Sigmoid colon (tissue), 7 donors: ENCODE results near the gene ZNF407. TPM values are rescaled to one million over a fixed set of nuclear protein-coding genes. Genes with fewer than 3 reads are reported as not detected.

Source experiments
- DNase-seq: peaks from one replicate; pipeline ENCODE4 v3.0.0-alpha.2; 2019
- H3K27ac ChIP-seq, 4 donors: fragments of 200-600 bp; sonication (generic); one replicate each; pipeline ENCODE4 v1.5.1; 2016 to 2019; ENCODE audit warnings: mild to moderate bottlenecking in 1 of 4
- H3K27me3 ChIP-seq, 3 donors: fragments of 200-600 bp; sonication (generic); one replicate each; pipeline ENCODE4 v1.5.1; 2019; ENCODE audit warnings: mild to moderate bottlenecking in 1 of 3
- H3K36me3 ChIP-seq, 4 donors: fragments of 200-600 bp; sonication (generic); one replicate each; pipeline ENCODE4 v1.5.1; 2016 to 2019
- H3K4me1 ChIP-seq, 4 donors: fragments of 200-600 bp; sonication (generic); one replicate each; pipeline ENCODE4 v1.5.1; 2017 to 2019
- H3K4me3 ChIP-seq, 4 donors: fragments of 200-600 bp; sonication (generic); one replicate each; pipeline ENCODE4 v1.5.1; 2017 to 2019; ENCODE audit warnings: mild to moderate bottlenecking in 2 of 4, moderate library complexity in 1 of 4
- H3K9me3 ChIP-seq, 4 donors: fragments of 200-600 bp in 3 of 4; sonication (generic) in 3 of 4; one replicate each; pipeline versions ENCODE4 v1.5.1 to v1.6.1; 2013 to 2019
- EP300 ChIP-seq, 4 donors: sonication (generic); formaldehyde crosslinking; IDR thresholded peaks; one replicate each; pipeline ENCODE4 v1.6.1; 2017; ENCODE audit warnings: antibody characterized with exemption in 4 of 4
- POLR2A ChIP-seq, 2 donors: fragments of 450-650 bp; IDR thresholded peaks; one replicate each; pipeline ENCODE4 v1.6.1; 2016; ENCODE audit warnings: antibody characterized with exemption in 2 of 2, mild to moderate bottlenecking in 2 of 2, moderate library complexity in 2 of 2
- POLR2AphosphoS5 ChIP-seq, 4 donors: sonication (generic); formaldehyde crosslinking; IDR thresholded peaks; one replicate each; pipeline ENCODE4 v1.6.1; 2017; ENCODE audit warnings: antibody characterized with exemption in 4 of 4
- WGBS, 2 donors: extraction: QIAGEN DNeasy Blood & Tissue Kit; methylation state at CpG; one replicate each; pipeline ENCODE4 v1.1.7; 2013; 5-methylcytosine and 5-hydroxymethylcytosine counted together
- intact Hi-C: fragments of 100-400 bp; cut with DNase I; formaldehyde crosslinking; loops from one replicate; pipeline ENCODE4 v1.15.1; 2023
- polyA plus RNA-seq, 3 donors: library from polyadenylated mRNA; stranded (reverse); fragments of 200-250 nt; gene quantifications; one replicate each; pipeline ENCODE4 v1.2.3, GENCODE V29; 2013
- total RNA-seq, 4 donors: library from RNA; depleted of rRNA; stranded (reverse); fragments of >200 nt; gene quantifications; one replicate each; pipeline ENCODE4 v1.1.0, GENCODE V29; 2016
- TF ChIP-seq, protein P1 (sequence below), 4 experiments: fragments of 450-650 bp in 3 of 4; fragments of 200-600 bp in 1 of 4; IDR thresholded peaks; one replicate each; pipeline ENCODE4 v1.5.1; 2016 to 2019; ENCODE audit warnings: antibody characterized with exemption in 4 of 4, mild to moderate bottlenecking in 3 of 4, moderate library complexity in 2 of 4
- donor health status: healthy with polysubstance abuse.
- donor health status: Bipolar disorder and iron deficiency.
- donor health status: healthy.

Gene ZNF407
- total and polyA plus RNA-seq, 7 donors: 1.4 to 19.8 (median 16.3) TPM

DNA sequence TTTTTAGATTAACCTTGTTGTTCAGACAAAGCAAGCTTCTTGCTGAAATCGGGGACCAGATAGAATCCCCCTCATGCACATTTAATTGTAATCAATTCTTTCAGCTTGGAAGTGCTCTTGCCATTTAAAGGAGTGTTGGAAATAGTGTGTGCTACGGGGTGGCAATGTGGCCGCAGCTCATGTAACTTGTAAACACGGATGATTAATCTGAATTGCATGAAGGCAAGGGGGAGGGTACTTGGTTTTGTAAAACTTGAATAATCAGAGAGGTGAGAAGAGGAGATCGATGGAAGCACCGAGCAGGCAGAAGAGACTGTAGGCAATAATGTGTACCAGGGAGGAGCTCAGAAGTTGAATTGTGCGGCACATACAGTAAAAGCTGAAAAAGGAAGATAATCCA, 337.8 kb downstream of the ZNF407 start:
- Histone ChIP-seq H3K4me3 (no peak overlapping the region), H3K36me3 (no peaks in the 10 kb centered on the region), H3K9me3 (no peaks in the 10 kb centered on the region), H3K27me3 (no peaks in the 10 kb centered on the region), H3K27ac (no peak overlapping the region), H3K4me1 (no peaks in the 10 kb centered on the region)
- DNase-seq: no peak
- intact Hi-C loops: no loop called here
- TF ChIP-seq POLR2AphosphoS5 (IDR thresholded peaks at IDR 0.05) (no peak), POLR2A (IDR thresholded peaks at IDR 0.05) (no peak), EP300 (IDR thresholded peaks at IDR 0.05) (no peak)
- TF ChIP-seq, protein P1, sequence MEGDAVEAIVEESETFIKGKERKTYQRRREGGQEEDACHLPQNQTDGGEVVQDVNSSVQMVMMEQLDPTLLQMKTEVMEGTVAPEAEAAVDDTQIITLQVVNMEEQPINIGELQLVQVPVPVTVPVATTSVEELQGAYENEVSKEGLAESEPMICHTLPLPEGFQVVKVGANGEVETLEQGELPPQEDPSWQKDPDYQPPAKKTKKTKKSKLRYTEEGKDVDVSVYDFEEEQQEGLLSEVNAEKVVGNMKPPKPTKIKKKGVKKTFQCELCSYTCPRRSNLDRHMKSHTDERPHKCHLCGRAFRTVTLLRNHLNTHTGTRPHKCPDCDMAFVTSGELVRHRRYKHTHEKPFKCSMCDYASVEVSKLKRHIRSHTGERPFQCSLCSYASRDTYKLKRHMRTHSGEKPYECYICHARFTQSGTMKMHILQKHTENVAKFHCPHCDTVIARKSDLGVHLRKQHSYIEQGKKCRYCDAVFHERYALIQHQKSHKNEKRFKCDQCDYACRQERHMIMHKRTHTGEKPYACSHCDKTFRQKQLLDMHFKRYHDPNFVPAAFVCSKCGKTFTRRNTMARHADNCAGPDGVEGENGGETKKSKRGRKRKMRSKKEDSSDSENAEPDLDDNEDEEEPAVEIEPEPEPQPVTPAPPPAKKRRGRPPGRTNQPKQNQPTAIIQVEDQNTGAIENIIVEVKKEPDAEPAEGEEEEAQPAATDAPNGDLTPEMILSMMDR (IDR thresholded peaks at IDR 0.05): no peak
- WGBS, 2 donors: 91 to 92% methylated on average over 7 of the region's 7 CpGs

DNA sequence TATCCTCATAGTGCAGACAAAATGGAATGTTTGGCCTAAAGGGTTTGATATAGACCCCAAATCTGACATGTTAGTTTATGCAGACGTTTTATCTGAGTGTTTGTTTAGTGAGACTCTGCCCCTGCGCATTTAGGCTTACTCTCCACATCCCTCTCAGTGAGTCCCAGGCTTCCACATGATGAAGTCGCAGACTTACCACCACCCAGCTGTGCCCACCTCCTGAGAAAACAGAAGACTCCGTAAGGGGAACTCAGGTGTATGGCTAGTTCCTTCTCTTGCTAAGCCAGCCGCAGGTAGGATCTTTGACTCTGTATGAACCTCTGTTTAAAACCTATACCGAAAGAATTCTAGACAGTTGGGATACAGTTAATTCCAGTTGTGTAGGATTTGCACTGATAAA, 338.7 kb downstream of the ZNF407 start:
- Histone ChIP-seq H3K36me3 (no peaks in the 10 kb centered on the region), H3K27ac (no peak overlapping the region), H3K9me3 (no peaks in the 10 kb centered on the region), H3K4me3 (no peak overlapping the region), H3K27me3 (no peaks in the 10 kb centered on the region), H3K4me1 (no peaks in the 10 kb centered on the region)
- no peak for TF ChIP-seq EP300 (IDR thresholded peaks at IDR 0.05)
- TF ChIP-seq POLR2A (IDR thresholded peaks at IDR 0.05): no peak
- no peak for TF ChIP-seq POLR2AphosphoS5 (IDR thresholded peaks at IDR 0.05)
- TF ChIP-seq, protein P1 (IDR thresholded peaks at IDR 0.05): no peak
- 94 to 95% methylated on average over 6 of the region's 6 CpGs for WGBS, 2 donors
- no peak for DNase-seq
- intact Hi-C loops: no loop called here

DNA sequence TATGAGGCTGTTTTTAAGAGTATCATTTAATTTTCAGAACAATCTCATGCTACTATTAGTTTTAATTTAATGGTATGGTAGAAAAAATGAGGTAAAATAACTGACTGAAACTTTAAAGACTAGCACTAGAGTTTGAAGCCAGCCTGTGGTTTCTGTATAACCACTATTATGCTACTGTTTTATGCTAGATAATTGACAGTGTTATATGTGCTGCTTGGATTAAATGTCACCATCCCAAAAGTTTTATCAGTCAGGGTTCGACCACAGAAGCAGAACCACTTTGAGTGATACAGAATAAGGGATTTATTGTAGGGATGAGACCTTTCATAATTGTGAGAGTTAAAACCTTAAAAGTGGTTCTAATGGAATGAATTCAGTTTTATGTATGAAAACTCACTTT, 339.6 kb downstream of the ZNF407 start:
- intact Hi-C loops: no loop called here
- Histone ChIP-seq H3K27me3 (no peaks in the 10 kb centered on the region), H3K4me3 (no peak overlapping the region), H3K27ac (no peak overlapping the region), H3K9me3 (no peaks in the 10 kb centered on the region), H3K36me3 (no peaks in the 10 kb centered on the region), H3K4me1 (no peaks in the 10 kb centered on the region)
- WGBS, 2 donors: 89 to 95% methylated on average over 1 of the region's 1 CpG
- DNase-seq: no peak
- no peak for TF ChIP-seq POLR2AphosphoS5 (IDR thresholded peaks at IDR 0.05)
- TF ChIP-seq, protein P1 (IDR thresholded peaks at IDR 0.05): no peak
- no peak for TF ChIP-seq EP300 (IDR thresholded peaks at IDR 0.05)
- TF ChIP-seq POLR2A (IDR thresholded peaks at IDR 0.05): no peak

DNA sequence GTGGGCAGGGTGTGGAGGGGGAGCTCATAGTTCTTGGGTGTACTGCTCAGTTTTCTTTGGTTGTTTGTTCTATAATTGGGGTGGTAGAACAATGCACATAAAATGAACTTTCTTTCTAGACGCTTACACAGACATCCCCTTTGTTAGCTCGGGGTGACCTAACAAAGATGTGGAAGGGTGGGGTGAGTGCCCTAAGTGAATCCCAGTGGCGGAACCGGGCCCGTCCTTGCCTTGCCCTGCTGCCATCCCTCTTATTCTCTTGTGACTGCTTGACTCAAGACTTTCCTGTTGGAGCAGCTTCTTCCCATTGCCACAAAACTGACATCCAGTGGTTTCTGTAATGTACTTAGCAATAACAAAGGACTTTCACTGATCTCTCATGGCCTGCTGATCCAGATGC, 343.2 kb downstream of the ZNF407 start:
- Histone ChIP-seq H3K4me3 (no peak overlapping the region), H3K27me3 (no peaks in the 10 kb centered on the region), H3K27ac (no peak overlapping the region), H3K36me3 (no peaks in the 10 kb centered on the region), H3K4me1 (peaks cover 0 to 8% (median 0%) of the 10 kb centered on the region in 4 donors), H3K9me3 (no peaks in the 10 kb centered on the region)
- whole genome bisulfite sequencing, 2 donors: 93 to 99% methylated on average over 5 of the region's 5 CpGs
- intact Hi-C loops: no loop called here
- TF ChIP-seq POLR2AphosphoS5 (IDR thresholded peaks at IDR 0.05): no peak
- TF ChIP-seq POLR2A (IDR thresholded peaks at IDR 0.05): no peak
- TF ChIP-seq EP300 (IDR thresholded peaks at IDR 0.05): no peak
- TF ChIP-seq, protein P1 (IDR thresholded peaks at IDR 0.05): no peak
- DNase-seq: no peak

DNA sequence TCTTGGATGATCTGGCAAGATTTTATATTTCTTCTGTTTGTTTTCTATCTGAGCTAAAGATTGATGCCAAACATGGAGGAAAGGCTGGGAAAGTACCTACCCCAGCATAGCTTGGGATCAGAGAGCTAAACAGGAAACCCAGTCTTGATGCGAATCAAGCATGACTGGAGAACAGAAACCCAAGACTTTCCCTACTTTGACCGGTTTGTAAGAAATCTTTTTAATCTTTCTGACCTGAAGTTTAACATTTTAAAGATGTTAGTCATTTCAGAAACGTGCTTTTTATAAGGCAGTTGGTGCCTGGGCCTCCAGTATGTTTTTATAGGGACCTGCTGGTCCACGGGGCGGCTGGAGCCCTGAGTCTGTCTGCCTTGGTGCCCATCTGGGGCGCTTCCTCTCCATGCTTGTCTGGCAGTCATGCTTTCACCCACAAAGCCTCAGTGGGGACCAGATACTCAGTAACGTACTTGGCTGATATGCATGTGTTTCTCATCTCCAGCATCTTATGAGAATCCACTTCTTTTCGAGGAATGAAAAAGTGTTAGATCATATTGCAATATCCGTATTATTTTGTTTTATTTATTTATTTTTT, 344.7 kb downstream of the ZNF407 start:
- H3K36me3 ChIP-seq: no peaks in the 10 kb centered on the region
- H3K27ac ChIP-seq: no peak overlapping the region
- H3K4me3 ChIP-seq: no peak overlapping the region
- 76 to 89% methylated on average over 9 of the region's 9 CpGs for WGBS, 2 donors
- H3K27me3 ChIP-seq: no peaks in the 10 kb centered on the region
- intact Hi-C loops: no loop called here
- H3K4me1 ChIP-seq: peaks cover 0 to 11% (median 0%) of the 10 kb centered on the region in 4 donors
- TF ChIP-seq POLR2AphosphoS5 (IDR thresholded peaks at IDR 0.05) (no peak), POLR2A (IDR thresholded peaks at IDR 0.05) (no peak), EP300 (IDR thresholded peaks at IDR 0.05) (no peak)
- TF ChIP-seq, protein P1 (IDR thresholded peaks at IDR 0.05): no peak
- H3K9me3 ChIP-seq: no peaks in the 10 kb centered on the region
- no peak for DNase-seq
